HK-2 (cell line): ENCODE data around the gene HS2ST1.
A peak's percentile ranks its signal among the peaks of the same experiment; 100 is the strongest.
"Not testable (repeated sequence)": the region's sequence is repeated elsewhere in the genome, so short reads cannot be mapped to it uniquely, and the experiment has no call there.

ENCODE experiments used
- DNase-seq: peaks from one replicate; pipeline ENCODE4 v3.0.0-alpha.2; 2018; ENCODE audit not compliant: unreplicated experiment

Gene HS2ST1

GRCh38 chr1:86925742-86926141 lies 11.3 kb downstream of the HS2ST1 start:
- no peak for DNase-seq

GRCh38 chr1:86926883-86927282 lies 12.4 kb downstream of the HS2ST1 start:
- no peak for DNase-seq

- no peak for DNase-seq
Observed at GRCh38 chr1:86928819-86929218, 14.4 kb downstream of the HS2ST1 start.

DNA sequence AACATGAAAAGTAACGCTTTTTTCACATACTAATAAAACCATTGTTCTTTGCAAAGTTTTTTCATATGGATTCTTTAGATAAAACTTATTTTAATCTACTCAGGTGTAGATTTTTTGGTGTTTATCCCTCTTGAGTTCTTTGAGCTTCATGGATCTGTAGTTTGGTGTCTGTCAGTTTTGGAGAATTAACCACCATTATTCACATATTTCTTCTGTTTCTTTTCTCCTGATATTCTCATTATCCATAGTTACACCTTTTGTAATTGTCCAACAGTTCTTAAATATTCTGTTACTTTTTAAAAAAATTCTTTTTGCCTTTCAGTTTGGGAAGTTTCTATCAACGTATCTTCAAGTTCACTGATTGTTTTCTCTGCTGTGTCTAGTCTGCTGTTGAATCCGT lies 18.6 kb downstream of the HS2ST1 start:
- DNase-seq, result no peak

- no peak for DNase-seq
Observed at GRCh38 chr1:86933562-86934377, 19.3 kb downstream of the HS2ST1 start.

DNA sequence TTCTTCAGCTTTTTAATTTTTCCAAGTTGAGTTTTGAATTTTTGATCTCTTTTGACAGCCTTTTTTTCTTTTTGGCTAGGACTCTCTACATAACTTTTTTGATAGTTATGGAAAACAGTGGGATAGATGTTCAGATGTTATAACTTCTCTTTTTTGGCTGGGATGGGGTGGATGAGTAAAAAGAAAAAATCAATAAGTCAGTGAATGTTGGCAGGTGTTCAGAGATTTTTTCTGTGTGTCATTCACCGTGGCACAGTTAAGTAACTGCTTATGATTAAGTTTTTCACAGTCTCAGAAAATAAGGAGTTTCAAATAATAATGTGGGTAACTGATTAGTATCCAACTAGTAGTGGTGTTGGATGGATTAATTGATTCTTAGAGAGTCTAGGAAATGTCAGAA lies 24.0 kb downstream of the HS2ST1 start:
- no peak for DNase-seq

GRCh38 chr1:86938855-86939254 lies 24.4 kb downstream of the HS2ST1 start:
- DNase-seq, result no peak

DNA sequence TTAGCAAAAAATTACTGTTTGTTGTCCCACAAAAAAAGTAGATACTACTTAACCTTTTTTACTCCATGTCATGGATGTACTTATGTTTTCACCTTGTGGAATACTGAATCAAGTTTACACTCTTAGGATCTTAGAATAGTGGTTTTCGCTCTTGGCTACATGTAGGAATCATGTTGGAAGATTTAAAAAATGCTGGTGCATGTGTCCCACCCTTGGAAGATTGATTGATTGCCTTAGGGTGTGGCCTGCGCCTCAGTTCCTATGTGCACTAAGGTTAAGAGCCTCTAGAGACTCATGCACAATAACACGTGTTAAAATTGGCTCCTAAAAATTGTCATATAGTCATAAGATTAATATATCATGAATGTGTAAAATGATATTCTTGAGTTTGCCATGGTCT lies 25.0 kb downstream of the HS2ST1 start:
- DNase-seq, result no peak

- DNase-seq, result no peak
Observed at GRCh38 chr1:86940599-86940998, 26.2 kb downstream of the HS2ST1 start.

DNA sequence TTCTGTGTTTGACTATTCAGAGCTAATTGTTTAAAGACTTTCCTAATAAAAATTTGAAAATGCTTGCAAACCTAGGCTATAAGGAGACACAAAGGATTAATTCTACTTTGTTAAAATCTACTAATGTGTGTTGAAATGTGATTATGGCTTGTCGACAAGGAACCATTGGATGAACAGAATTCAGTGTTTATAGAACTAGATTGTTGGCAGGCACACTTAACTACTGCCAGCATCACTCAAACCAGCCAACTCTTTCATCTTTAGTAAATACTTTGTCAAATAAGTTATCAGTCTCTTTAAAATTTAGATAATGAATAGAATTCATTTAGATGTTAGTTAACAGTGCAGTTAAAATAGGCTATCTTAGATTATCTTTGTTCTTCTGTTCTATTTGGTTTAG lies 27.6 kb downstream of the HS2ST1 start:
- no peak for DNase-seq

- DNase-seq, result no peak
Observed at GRCh38 chr1:86942743-86943142, 28.3 kb downstream of the HS2ST1 start.

DNA sequence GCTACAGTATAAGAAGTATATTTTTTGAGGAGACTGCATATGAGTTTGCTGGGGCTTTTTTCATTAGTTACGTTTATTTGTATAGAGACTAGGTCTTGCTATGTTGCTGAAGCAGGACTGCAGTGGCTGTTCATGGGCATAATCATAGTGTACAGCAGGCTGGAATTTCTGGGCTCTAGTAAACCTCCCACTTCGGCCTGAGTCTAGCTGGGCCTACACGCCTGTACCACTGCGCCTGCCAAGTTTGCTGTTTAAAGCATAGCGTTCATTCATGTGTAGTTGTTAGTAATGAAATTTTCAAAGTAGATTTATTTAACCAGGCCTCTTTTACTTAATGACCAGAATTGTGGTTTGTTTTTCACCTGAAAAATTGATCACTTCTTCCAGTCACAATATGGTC lies 33.8 kb downstream of the HS2ST1 start:
- DNase-seq, result no peak

GRCh38 chr1:86950712-86951419 lies 36.4 kb downstream of the HS2ST1 start:
- DNase-seq, result no peak

DNA sequence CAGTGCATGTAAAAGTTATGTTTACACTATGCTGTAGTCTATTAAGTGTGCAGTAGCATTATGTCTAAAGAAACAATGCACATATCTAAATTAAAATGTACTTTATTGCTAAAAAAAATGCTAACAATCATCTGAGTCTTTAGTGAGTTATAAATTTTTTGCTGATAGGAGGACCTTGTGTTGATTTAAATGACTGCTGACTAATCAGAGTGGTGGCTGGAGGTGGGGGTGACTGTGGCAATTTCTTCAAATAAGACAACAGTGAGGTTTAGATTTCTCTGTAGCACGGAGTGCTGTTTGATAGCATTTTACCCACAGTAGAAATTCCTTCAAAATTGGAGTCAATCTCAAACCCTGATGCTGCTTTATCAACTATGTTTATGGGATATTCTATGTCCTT lies 37.0 kb downstream of the HS2ST1 start:
- no peak for DNase-seq

GRCh38 chr1:86953167-86953566 lies 38.7 kb downstream of the HS2ST1 start:
- no peak for DNase-seq

DNA sequence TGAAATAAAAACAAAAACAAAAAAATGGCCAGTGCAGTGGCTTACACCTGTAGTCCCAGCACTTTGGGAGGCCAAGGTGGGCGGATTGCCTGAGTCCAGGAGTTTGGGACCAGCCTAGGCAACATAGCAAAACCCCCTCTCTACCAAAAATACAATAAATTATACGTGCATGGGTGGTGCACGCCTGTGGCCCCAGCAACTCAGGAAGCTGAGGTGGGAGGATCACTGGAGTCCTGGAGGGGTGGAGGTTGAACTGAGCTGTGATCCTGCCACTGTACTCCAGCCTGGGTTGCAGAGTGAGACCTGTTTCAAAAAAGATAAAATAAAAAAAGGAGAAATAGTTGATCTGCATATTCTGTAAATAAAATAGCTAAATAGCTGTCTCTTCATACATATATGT lies 41.2 kb downstream of the HS2ST1 start:
- DNase-seq, result no peak

DNA sequence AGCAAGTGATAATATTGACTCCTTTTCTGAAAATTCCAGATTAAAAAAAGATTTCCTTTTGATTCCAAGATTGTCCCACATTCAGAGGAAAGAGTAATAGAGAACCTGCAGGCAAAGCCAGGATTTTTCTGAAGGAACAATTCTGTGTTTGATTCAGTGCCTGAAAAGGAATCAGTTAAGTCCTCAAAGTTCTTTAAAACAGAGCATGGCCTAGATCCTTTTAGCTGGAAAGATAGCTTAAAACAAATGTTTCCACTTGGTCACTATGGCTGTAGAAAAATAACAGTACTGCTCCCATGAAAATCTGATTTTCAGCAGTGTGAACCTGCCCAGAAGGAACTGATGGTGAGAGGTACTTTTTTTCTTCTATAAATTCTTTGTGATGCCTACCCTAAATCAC lies 41.8 kb downstream of the HS2ST1 start:
- DNase-seq, result no peak

- no peak for DNase-seq
Observed at GRCh38 chr1:86957221-86957620, 42.8 kb downstream of the HS2ST1 start.

GRCh38 chr1:86960548-86960947 lies 46.1 kb downstream of the HS2ST1 start:
- DNase-seq, result no peak

GRCh38 chr1:86963841-86964240 lies 49.4 kb downstream of the HS2ST1 start:
- not testable (repeated sequence) for DNase-seq

DNA sequence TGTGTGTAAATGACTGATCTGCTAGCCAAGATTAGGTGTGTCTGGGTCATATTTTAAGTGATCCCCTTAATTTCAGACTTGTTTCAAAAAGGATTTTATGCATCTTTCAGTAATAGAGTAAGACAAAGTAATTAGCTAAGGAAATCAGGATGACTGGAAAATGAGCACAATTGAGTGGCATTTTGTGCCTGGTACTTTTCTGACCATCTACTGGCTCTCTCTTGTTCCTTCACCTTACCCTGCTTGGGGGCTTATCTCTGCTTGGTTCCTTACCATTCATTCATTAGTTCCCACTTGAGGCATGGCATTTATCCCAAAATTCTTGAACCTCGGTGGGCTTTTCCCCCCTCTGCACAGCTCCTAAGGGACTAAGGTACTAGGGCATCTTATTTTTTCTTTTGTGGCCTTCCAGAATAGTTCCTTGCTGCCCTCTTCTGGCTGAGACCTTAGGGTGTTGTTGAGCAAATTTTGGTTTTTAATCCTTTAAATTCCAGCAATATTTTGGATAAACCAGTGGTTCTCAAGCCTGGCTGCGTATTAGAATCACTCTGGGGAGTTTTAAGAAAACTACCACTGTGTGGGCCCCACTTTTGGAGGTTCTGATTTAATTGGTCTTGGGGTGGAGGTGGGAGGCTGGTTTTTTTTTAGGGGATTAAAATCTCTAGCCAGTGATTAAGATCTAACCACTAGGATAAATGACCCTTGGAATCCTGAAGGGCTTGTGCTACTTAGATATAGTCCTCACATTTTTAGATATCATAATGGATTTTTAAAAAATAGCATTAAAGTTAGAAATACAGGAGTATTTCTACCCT lies 50.8 kb downstream of the HS2ST1 start:
- DNase-seq, result peak; percentile 9

GRCh38 chr1:86965827-86966182 lies 51.4 kb downstream of the HS2ST1 start:
- no peak for DNase-seq

GRCh38 chr1:86970938-86971337 lies 56.5 kb downstream of the HS2ST1 start:
- DNase-seq, result no peak
